Endothelial cell (in vitro differentiated cells): ENCODE data around the gene TLE5. TPM values are rescaled to one million over a fixed set of nuclear protein-coding genes. Genes with fewer than 3 reads are reported as not detected.

ENCODE experiments used
- DNase-seq: peaks from one replicate; pipeline ENCODE4 v3.0.0; 2021; ENCODE audit warnings: low spot score
- H3K27ac Mint-ChIP-seq: one replicate; pipeline ENCODE4 v1.8.0; 2021; ENCODE audit warnings: mixed read lengths, inconsistent platforms; ENCODE audit not compliant: unreplicated experiment
- H3K27me3 Mint-ChIP-seq: one replicate; pipeline ENCODE4 v1.8.0; 2021; ENCODE audit warnings: mild to moderate bottlenecking, moderate library complexity, mixed read lengths, inconsistent platforms; ENCODE audit not compliant: unreplicated experiment
- H3K36me3 Mint-ChIP-seq: one replicate; pipeline ENCODE4 v1.8.0; 2021; ENCODE audit warnings: mild to moderate bottlenecking, low read depth, mixed read lengths, inconsistent platforms; ENCODE audit not compliant: unreplicated experiment
- H3K4me1 Mint-ChIP-seq: one replicate; pipeline ENCODE4 v1.8.0; 2021; ENCODE audit warnings: mild to moderate bottlenecking, mixed read lengths, inconsistent platforms; ENCODE audit not compliant: unreplicated experiment
- H3K4me3 Mint-ChIP-seq: one replicate; pipeline ENCODE4 v1.8.0; 2021; ENCODE audit warnings: mild to moderate bottlenecking, mixed read lengths, inconsistent platforms; ENCODE audit not compliant: unreplicated experiment
- H3K9me3 Mint-ChIP-seq: one replicate; pipeline ENCODE4 v1.8.0; 2021; ENCODE audit warnings: mixed read lengths, inconsistent platforms; ENCODE audit not compliant: unreplicated experiment
- total RNA-seq: library from RNA; stranded (reverse); fragmentation: NEBNext Ultra II Directional; extraction: Animal tissue kit (Norgen Biotek cat#: 25700); gene quantifications from one replicate; pipeline ENCODE4 v1.2.1, GENCODE V29; 2021; ENCODE audit not compliant: unreplicated experiment
- TF ChIP-seq, protein P1 (sequence below): fragments of 200-600 bp; sonication (generic); IDR thresholded peaks from one replicate; pipeline ENCODE4 v1.5.0; 2021; ENCODE audit warnings: antibody characterized with exemption; ENCODE audit not compliant: unreplicated experiment

TLE5 gene
- total RNA-seq, 1 donor from 2014 or later, result 343 TPM

DNA sequence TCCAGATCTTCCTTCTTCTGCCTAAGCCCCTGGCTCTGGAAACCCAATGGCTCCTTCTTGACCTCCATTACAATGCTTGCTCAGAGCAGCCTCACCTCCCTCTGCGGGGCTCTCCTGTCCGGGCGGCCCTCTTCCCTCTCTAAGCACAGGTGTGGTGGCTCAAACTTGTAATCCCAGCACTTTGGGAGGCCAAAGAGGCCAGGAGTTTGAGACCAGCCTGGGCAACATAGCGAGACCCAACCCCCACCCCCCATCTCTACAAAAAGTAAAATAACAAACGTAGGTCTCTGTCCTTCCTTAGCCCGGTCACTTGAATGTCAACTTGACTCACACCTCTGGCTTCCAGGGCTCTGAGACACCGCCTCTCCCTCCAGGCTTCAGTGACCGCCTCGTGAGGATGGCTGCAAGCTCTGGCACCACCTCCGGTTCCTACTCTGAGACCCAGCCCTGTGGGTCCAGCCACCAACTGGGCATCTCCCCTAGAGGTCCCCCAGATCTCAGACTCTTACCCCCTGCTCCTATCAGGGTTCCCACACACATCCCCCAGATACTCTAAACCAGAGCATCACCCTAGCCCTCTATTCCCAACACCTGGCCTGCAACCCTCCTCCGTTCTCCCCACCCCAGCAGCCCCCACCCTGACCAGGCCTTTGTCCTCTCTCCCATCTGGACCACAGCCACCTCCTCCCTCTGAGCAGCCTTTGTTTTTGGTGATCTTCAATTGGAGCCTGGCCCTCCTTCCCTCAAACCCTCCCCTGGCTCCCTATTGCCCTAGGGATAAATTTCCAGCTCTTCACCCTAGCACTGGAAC lies 28.5 kb downstream of the TLE5 start:
- Mint-ChIP-seq H3K4me1 (peaks cover 24% of the 10 kb centered on the region), H3K4me3 (no peak overlapping the region), H3K36me3 (no peaks in the 10 kb centered on the region), H3K27me3 (peaks cover 28% of the 10 kb centered on the region), H3K9me3 (no peaks in the 10 kb centered on the region), H3K27ac (no peak overlapping the region)
- TF ChIP-seq, protein P1, sequence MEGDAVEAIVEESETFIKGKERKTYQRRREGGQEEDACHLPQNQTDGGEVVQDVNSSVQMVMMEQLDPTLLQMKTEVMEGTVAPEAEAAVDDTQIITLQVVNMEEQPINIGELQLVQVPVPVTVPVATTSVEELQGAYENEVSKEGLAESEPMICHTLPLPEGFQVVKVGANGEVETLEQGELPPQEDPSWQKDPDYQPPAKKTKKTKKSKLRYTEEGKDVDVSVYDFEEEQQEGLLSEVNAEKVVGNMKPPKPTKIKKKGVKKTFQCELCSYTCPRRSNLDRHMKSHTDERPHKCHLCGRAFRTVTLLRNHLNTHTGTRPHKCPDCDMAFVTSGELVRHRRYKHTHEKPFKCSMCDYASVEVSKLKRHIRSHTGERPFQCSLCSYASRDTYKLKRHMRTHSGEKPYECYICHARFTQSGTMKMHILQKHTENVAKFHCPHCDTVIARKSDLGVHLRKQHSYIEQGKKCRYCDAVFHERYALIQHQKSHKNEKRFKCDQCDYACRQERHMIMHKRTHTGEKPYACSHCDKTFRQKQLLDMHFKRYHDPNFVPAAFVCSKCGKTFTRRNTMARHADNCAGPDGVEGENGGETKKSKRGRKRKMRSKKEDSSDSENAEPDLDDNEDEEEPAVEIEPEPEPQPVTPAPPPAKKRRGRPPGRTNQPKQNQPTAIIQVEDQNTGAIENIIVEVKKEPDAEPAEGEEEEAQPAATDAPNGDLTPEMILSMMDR, result no peak
- no peak for DNase-seq

DNA sequence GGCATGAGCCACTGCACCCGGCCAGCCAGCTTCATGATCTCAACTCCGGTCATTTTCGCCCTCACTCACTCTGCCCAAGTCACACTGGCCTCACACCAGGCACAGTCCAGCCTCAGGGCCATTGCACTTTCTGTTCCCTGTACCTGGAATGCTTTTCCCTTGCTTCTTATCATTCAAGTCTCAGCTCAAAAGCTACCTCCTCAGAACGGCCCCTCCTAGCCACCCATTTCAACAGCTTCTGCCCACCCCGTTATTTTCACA lies 30.8 kb downstream of the TLE5 start:
- no peaks in the 10 kb centered on the region for H3K9me3 Mint-ChIP-seq
- H3K4me3 Mint-ChIP-seq, result peak overlapping the region; percentile 72
- TF ChIP-seq, protein P1, result no peak
- peaks cover 30% of the 10 kb centered on the region for H3K27me3 Mint-ChIP-seq
- peak overlapping the region; percentile 77 for H3K27ac Mint-ChIP-seq
- no peaks in the 10 kb centered on the region for H3K36me3 Mint-ChIP-seq
- peaks cover 22% of the 10 kb centered on the region for H3K4me1 Mint-ChIP-seq
- no peak for DNase-seq

DNA sequence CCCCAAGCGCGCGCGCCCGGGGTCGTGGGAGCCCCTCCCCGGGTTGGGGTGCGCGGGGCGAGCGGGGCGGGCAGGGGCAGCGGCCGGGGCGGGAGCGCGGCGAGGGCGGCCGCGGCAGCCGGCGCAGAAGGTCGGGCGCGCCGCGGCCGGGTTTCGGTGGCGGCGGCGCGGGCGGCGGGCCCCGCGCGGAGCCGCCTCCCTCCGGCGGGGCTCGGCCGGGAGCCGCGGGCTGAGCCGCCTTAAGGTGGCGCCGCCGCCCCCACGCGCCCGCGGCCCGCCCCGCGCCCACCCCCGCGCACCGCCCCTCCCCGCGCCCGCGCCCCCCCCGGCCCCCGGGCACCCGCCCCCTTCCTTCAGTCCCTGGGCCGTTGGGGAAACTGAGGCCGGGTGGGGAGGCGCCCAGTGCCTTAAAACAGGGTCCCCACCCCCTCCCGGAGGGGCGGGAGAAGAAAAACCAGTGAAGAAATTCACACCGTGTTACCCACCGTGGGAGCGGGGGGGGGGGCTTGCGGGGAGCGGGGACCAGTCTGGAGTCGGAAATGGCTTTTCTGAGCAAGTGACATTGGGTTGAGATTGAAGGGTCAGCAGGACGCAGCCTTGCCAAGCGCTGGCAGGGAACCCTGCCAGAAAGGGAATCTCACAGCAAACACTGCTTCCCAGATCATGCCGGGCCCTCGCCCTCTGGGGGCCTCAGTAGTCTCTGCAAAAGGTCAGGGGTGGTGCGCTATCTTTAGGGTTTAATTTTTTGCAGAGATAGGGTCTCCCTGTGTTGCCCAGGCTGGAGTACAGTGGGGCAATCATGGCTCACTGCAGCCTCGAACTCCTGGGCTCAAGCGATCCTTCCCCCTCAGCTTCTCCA lies 33.0 kb downstream of the TLE5 start, which contains the start of gene TLE2:
TLE2 (minus strand) TSS at position 216 of the 859 bp plus-strand sequence. CDS start 376 bp downstream, outside the sequence.
- TF ChIP-seq, protein P1, result no peak
- Mint-ChIP-seq H3K9me3 (no peaks in the 10 kb centered on the region), H3K36me3 (no peaks in the 10 kb centered on the region), H3K27me3 (peaks cover 29% of the 10 kb centered on the region), H3K4me3 (peak within 1 kb of the TSS; percentile 67), H3K27ac (no peak within 1 kb of the TSS), H3K4me1 (peaks cover 19% of the 10 kb centered on the region)
- no peak for DNase-seq

DNA sequence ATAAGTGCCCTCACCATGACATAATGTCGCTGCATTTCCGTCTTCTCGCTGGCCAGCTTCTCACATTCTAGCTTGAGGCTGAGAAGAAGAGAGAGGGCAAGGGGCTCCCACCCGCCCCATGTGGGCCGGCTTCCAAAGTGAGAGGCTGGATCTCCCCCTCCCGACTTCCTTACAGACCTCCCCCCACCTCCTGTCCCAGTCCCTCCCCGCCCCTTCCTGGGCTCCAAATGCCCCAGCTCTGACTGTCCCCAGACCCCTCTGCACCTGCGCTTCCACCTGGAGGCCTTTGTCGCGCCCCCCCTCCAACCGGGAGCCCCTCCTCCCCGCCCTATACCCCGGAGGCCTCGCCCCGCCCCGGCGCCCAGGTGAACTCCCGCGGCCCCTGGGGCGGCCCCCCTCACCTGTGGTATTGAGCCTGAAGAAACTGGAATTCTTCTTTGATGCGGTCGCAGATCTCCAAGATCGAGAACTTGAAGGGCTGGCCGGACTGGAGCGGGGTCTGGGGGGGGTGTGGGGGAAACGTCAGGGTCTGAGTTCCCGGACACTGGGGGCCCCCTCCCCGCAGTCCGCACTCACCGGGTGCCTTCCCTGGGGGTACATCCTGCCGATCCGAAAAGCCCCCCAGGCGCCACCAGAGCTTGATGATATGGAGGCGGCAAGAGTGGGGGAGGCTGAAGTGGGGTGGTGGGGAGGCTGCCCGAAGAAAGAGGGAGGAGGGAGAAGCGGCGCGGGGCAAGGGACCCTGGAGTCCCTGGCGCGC lies 33.8 kb downstream of the TLE5 start:
- Mint-ChIP-seq H3K27ac (no peak overlapping the region), H3K27me3 (peaks cover 29% of the 10 kb centered on the region), H3K4me3 (peak overlapping the region; percentile 31), H3K36me3 (no peaks in the 10 kb centered on the region), H3K4me1 (peaks cover 11% of the 10 kb centered on the region), H3K9me3 (no peaks in the 10 kb centered on the region)
- TF ChIP-seq, protein P1, result no peak
- DNase-seq, result no peak
